ENCODE results near the gene CCN5. TPM values are rescaled to one million over a fixed set of nuclear protein-coding genes. Genes with fewer than 3 reads are reported as not detected.
"Not testable (repeated sequence)": the region's sequence is repeated elsewhere in the genome, so short reads cannot be mapped to it uniquely, and the experiment has no call there.

The CCN5 gene
- total RNA-seq, 2 donors from 2014 or later, result 0.84 to 2.9 TPM

DNA sequence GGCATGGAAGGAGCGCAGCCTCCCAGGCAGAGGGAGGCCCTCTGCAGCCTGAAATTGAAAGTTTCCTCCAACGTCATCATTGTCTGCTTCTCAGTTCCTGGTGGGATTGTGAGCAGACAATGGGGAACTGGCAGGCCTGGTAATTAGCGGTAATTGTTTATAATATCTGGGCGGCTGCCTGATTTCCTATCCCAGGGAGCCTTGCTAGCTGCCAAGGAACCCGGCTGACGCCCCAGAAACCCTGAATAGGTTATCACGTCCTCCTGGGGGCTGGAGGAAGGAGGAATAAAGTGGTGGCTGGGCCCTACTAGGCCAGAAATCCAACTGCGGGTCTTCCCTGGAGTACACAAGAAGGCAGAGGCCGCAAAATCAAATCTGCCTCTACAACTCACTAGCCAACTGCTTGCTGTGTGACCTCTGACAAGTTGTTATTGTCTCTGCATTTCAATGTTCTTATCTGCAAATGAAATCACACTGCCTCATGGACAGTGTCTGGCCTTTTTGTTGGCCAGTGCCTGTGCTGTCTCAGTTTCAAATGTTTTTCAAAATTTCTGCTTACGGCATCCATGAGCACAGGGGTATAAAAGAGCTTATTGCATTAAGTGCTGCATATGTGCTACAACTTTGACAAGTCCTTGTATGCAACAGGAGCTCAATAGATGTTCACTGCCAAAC, 47.4 kb downstream of the CCN5 start:
- DNase-seq, result no peak
- Histone ChIP-seq H3K27me3 (no peaks in the 10 kb centered on the region), H3K27ac (no peak overlapping the region), H3K9ac (ENCODE audit: low read depth in 2 of 2, low read length in 2 of 2) (no peak overlapping the region), H3K4me1 (no peaks in the 10 kb centered on the region), H3K9me3 (no peaks in the 10 kb centered on the region), H3K36me3 (no peaks in the 10 kb centered on the region), H3K4me3 (no peak overlapping the region)
- no peak for TF ChIP-seq CTCF (IDR thresholded peaks at IDR 0.05)
- intact Hi-C loops (cut with DNase I), result no loop called here

GRCh38 chr20:44763798-44764197, 48.6 kb downstream of the CCN5 start:
- H3K4me3 ChIP-seq; H3K9me3 ChIP-seq; H3K9ac ChIP-seq (ENCODE audit: low read depth in 2 of 2, low read length in 2 of 2); H3K27me3 ChIP-seq; H3K36me3 ChIP-seq; DNase-seq; H3K27ac ChIP-seq; intact Hi-C loops (cut with DNase I); H3K4me1 ChIP-seq: not testable (repeated sequence)

DNA sequence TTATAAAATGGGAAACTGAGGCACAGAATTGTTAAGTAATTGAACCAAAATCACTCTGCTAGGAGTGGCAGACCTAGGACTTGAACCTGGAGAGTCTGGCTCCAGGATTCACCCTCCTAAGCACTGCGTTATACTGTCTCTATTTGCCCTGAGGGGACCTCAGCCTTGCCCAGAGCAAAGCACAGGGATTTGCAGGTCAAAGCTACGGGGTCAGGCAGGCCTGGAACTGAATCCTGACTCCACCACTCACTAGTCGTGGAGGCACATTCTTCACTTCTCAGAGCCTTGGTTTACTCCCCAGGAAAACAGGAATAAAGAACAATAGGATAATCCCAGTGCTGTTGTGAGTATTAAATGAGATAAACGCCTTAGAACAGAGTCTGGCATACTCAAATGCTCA, 49.9 kb downstream of the CCN5 start:
- no peaks in the 10 kb centered on the region for H3K27me3 ChIP-seq
- H3K9me3 ChIP-seq, result no peaks in the 10 kb centered on the region
- H3K9ac ChIP-seq (ENCODE audit: low read depth in 2 of 2, low read length in 2 of 2), result no peak overlapping the region
- no peak for DNase-seq
- H3K36me3 ChIP-seq, result no peaks in the 10 kb centered on the region
- intact Hi-C loops (cut with DNase I), result no loop called here
- H3K4me1 ChIP-seq, result no peaks in the 10 kb centered on the region
- TF ChIP-seq CTCF (IDR thresholded peaks at IDR 0.05), result no peak
- H3K27ac ChIP-seq, result no peak overlapping the region
- H3K4me3 ChIP-seq, result no peak overlapping the region

GRCh38 chr20:44765701-44766347, 50.7 kb downstream of the CCN5 start:
- no peaks in the 10 kb centered on the region for H3K27me3 ChIP-seq
- no peak overlapping the region for H3K27ac ChIP-seq
- TF ChIP-seq CTCF (IDR thresholded peaks at IDR 0.05), result no peak
- no peaks in the 10 kb centered on the region for H3K9me3 ChIP-seq
- no peaks in the 10 kb centered on the region for H3K36me3 ChIP-seq
- no peaks in the 10 kb centered on the region for H3K4me1 ChIP-seq
- no peak overlapping the region for H3K9ac ChIP-seq (ENCODE audit: low read depth in 2 of 2, low read length in 2 of 2)
- no peak for DNase-seq
- H3K4me3 ChIP-seq, result no peak overlapping the region
- intact Hi-C loops (cut with DNase I), result no loop called here

DNA sequence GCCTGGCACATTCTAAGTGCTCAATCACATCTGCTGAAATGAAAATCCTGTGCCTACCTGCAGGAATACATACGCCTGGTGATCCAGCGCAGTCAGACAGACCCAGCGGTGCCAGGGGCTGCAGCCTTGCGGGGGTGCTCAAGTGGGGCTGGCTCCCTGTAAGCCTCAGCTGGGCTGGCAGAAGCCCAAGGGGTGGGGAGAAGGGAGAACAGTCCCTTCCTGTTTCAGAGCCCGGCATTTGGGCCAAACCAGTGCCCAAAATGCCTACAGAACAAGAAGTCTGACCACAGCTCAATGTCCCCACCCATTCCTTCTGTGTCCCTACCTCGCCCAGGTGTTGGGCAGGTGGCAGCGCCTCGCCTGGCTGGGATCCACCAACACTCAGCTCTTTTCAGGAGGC, 53.1 kb downstream of the CCN5 start:
- H3K27me3 ChIP-seq, result no peaks in the 10 kb centered on the region
- no peak for DNase-seq
- no peaks in the 10 kb centered on the region for H3K9me3 ChIP-seq
- no peak overlapping the region for H3K27ac ChIP-seq
- H3K9ac ChIP-seq (ENCODE audit: low read depth in 2 of 2, low read length in 2 of 2), result no peak overlapping the region
- TF ChIP-seq CTCF (IDR thresholded peaks at IDR 0.05), result no peak
- no peak overlapping the region for H3K4me3 ChIP-seq
- intact Hi-C loops (cut with DNase I), result no loop called here
- H3K4me1 ChIP-seq, result no peaks in the 10 kb centered on the region
- no peaks in the 10 kb centered on the region for H3K36me3 ChIP-seq

- intact Hi-C loops (cut with DNase I), result no loop called here
- no peaks in the 10 kb centered on the region for H3K9me3 ChIP-seq
- no peak overlapping the region for H3K27ac ChIP-seq
- TF ChIP-seq CTCF (IDR thresholded peaks at IDR 0.05), result no peak
- H3K36me3 ChIP-seq, result no peaks in the 10 kb centered on the region
- no peaks in the 10 kb centered on the region for H3K27me3 ChIP-seq
- H3K9ac ChIP-seq (ENCODE audit: low read depth in 2 of 2, low read length in 2 of 2), result no peak overlapping the region
- no peaks in the 10 kb centered on the region for H3K4me1 ChIP-seq
- no peak overlapping the region for H3K4me3 ChIP-seq
- no peak for DNase-seq
Measured at GRCh38 chr20:44768854-44769480, 53.8 kb downstream of the CCN5 start.

All from colonic mucosa (tissue), 4 donors.